HG03558 (cell line): ENCODE results near the gene PROZ.

Source experiments
- ATAC-seq: cut with Tn5 transposase; IDR thresholded peaks from one replicate; pipeline ENCODE4 v1.9.1; 2021; ENCODE audit warnings: moderate number of reproducible peaks; ENCODE audit not compliant: unreplicated experiment; ENCODE audit errors: extremely low read depth

PROZ gene

DNA sequence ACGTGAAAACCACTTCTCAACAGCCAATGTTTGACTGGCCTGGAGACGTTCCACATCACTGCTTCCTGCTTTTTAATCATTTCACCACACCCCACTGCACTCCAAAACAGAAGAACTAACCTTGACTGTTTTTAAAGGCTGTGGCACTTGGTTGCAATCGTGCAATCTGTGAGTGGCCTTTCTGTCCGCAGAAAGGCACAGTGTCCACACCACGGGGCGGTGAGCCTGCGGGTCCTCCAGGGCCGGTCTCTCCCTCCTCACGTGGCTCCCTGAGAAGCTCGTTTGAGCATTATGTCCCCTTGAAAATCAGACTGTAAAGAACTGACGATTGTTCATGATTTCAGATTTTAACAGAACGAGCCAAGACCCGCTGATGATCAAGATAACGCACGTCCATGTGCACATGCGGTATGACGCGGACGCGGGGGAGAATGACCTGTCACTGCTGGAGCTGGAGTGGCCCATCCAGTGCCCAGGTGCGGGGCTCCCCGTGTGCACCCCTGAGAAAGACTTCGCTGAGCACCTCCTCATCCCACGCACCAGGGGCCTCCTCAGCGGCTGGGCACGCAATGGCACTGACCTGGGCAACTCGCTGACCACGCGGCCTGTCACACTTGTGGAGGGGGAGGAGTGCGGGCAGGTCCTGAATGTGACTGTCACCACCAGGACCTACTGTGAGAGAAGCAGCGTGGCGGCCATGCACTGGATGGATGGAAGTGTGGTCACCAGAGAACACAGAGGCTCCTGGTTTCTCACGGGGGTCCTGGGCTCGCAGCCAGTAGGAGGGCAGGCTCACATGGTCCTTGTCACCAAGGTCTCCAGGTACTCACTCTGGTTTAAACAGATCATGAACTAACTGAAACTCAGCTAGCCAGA is 13.0 kb downstream of the PROZ start:
- no peak for ATAC-seq

- no peak for ATAC-seq
Observed at GRCh38 chr13:113172419-113172926, 14.0 kb downstream of the PROZ start.

GRCh38 chr13:113176280-113176679 is 17.8 kb downstream of the PROZ start:
- no peak for ATAC-seq

GRCh38 chr13:113176822-113177221 is 18.4 kb downstream of the PROZ start:
- ATAC-seq = no peak

- ATAC-seq = no peak
Observed at GRCh38 chr13:113178070-113178895, 19.8 kb downstream of the PROZ start.

DNA sequence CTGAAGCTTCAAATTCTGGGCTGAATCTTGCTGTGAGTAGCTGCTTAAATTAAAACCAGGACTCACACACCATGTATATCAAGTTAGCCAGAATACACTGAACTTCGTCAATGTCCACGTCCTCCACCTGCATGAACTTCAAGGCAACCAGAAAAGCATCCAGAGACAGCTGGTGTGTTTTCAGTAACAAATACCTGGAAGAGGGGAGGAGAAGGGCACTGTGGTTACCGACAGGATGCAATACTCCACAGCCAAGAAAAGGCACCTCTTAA is 20.4 kb downstream of the PROZ start:
- ATAC-seq = no peak

- no peak for ATAC-seq
Observed at GRCh38 chr13:113179374-113180230, 21.2 kb downstream of the PROZ start.

- ATAC-seq = no peak
Observed at GRCh38 chr13:113182046-113182445, 23.6 kb downstream of the PROZ start.

DNA sequence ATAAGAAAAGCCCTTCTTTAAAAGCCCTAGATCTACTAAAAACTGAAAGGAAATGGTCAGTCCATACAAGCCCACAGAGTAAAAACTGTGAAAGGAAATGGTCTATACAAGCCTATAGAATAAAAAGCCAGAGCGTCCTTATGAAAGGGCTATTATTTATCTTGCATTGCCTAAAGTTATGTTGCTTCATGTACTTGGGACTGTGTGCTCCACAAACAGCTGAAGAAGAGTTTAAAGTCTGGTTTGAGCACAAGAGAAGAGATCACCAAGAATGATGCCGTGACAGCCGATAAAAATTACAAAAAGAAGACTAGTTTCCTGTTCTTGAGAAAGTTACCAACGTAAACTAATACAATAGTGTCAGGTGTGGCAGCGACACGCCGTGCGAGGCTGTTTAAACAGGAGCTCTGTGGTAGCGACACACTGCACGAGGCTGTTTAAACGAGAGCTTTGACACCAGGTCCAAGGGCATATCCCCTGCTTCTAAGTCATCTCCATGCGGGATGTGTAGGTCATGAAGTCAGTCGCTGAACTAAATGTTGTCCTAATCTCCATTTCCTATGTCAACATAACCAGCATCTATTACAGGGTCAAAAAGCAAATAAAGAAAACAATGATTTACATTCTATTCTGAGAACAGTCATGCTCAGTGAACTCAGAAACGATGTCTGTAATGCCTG is 25.1 kb downstream of the PROZ start:
- no peak for ATAC-seq

DNA sequence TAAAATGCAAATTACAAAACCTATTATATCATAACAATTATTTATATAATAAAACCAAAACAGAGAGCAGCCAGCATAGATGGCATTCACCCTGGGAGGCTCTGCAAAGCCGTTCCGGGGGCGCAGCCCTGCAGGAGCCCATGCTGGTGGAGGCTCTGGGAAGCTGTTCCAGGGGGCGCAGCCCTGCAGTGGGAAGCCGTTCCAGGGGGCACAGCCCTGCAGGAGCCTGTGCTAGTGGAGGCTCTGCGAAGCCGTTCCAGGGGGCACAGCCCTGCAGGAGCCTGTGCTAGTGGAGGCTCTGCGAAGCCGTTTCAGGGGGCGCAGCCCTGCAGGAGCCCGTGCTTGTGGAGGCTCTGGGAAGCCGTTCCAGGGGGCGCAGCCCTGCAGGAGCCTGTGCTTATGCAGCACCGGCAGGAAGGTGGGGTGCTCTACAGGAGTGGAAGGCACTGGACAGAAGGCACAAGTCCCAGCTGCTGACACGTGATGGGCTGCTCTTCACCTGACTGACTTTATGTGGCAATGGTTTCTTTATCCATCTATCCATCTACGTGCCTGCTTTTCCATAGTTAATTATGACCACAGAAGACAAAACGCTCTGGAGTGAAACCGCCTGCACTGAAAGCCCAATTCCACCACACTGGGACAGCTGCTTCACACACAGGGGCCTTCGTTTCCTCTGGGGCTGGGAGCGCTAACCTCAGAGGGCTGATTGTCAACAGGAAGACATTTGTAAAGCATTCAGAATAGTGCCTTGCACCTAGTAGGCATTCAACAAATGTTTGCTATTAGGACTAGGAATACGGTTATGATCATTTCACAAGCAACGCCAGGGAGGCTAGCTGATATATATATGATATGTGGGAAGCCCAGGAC is 26.4 kb downstream of the PROZ start:
- ATAC-seq = no peak

DNA sequence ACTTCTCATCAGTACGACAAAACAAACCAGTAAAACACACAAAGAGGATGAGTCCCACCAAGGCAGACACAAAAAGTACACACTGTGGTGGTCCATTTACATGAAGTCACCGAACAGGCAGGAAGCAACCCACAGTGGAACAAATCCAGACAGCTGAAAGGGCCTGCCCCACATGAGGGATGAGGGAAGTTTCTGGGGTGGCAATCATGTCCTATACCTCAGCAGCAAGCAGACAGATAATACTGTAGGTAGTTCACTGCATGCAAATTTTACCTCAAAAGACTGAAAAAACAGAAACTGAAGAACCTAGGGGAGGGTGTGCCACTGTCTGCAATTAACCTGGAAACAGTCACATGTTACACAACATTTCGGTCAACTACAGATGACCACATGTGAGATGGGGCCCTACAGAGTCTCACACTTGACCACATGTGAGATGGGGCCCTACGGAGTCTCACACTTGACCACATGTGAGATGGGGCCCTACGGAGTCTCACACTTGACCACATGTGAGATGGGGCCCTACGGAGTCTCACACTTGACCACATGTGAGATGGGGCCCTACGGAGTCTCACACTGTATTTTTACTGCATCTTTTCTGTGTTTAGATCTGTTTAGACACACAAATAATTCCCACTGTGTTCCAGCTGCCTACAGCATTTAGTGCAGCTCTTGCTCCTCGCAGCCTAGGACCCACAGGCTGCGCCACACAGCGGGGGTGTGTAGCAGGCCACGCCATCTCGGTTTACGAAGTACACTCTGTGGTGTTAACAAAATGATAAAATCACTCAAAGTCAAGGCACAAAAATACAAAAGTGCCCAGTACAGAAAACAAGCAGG is 27.8 kb downstream of the PROZ start:
- ATAC-seq = peak; percentile 78

DNA sequence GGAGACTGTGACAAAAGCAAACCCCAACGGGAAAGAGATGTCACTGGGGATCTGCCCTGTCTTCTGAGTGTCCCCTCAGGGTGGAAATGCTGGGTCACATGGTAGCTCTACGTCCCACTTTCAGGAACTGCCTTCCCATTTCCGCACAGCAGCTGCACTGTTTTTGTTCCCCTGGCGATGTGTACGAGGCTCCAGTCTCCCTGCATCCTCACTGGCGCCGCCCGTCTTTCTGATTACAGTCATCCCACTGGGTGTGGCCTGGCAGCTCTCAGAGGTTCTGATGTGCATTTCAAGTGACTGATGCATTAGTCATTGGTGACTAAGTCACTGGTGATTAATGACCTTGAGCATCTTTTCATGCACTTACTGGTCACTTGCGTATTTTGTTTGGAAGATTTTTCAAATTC is 28.8 kb downstream of the PROZ start:
- ATAC-seq = no peak

- ATAC-seq = no peak
Observed at GRCh38 chr13:113187883-113188665, 29.6 kb downstream of the PROZ start.

DNA sequence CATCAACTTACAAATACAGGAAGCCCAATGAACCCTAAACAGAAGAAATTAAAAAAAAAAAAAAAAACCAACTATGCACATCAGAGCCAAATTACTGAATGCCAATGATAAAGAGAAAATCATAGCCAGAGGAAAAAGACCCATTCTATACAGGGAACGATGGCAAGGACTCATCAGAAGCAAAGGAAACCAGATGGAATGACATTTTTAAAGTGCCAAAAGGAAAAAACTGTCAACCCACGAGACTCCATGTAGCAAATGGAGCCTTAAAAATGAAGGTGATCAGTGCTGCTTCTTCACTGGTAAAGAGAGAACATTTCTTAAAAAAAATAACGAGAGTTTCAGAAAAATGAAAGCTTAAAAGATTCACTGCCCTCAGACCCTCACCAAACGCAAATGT is 31.7 kb downstream of the PROZ start:
- no peak for ATAC-seq

DNA sequence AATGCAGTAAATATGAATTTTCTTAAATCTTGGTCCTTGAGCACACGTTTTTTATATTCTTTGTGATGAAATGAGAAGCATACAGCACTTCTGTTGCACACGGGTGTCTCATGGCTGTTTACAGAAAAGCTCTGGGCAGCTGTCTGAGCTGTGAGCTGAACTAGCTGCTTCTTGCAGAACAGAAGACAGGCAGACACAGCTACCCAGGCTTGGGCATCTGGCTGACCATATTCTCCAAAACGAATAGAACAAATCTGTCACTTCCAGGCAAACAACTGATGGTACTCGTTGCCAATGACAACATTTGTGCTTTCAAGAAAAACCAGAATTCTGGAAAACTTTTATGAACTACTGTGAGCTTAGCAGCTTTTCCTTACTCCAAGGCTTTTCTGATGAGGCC is 33.8 kb downstream of the PROZ start:
- no peak for ATAC-seq

DNA sequence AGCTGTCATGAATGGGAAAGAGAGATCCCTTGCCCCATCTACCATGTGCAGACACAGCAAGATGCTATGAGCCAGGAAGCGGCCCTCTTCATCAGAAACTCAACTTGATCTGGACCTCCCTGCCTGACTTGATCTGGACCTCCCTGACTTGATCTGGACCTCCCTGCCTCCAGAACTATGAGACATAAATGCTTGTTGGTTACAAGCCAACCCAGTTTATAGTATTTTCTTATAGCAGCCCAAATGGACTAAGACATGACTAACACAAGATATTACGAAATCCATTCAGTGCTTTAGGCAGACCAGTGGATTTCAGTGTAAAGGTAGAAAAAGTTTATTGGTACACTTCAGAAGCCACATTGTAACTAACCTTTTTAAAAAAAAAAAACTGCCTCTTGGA is 34.5 kb downstream of the PROZ start:
- no peak for ATAC-seq

DNA sequence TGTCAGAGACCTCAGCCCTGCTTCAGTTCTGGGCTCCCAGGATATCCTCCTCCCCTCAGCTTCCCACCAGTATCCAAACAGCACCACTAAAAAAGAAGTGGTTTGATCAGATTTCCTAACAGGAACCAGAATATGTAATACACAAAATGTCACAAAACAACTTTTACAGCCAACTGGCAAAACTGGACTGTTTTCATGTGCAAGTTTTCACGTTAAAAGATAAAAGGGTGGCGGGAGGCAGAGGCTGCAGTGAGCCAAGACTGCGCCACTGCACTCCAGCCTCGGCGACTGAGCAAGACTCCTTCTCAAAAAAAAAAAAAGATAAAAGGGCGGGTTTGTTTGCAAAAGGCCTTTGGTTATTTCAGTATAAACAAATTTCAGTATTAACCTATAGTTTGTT is 36.9 kb downstream of the PROZ start:
- no peak for ATAC-seq
